ENCODE data around the gene SAPCD2. TPM values are rescaled to one million over a fixed set of nuclear protein-coding genes. Genes with fewer than 3 reads are reported as not detected.

SAPCD2 gene
- total and polyA plus RNA-seq, 2 of the 8 experiments (the other 6 are each of a cell fraction or from before 2014, with no cell fraction given): 12.7 to 32.1 TPM

DNA sequence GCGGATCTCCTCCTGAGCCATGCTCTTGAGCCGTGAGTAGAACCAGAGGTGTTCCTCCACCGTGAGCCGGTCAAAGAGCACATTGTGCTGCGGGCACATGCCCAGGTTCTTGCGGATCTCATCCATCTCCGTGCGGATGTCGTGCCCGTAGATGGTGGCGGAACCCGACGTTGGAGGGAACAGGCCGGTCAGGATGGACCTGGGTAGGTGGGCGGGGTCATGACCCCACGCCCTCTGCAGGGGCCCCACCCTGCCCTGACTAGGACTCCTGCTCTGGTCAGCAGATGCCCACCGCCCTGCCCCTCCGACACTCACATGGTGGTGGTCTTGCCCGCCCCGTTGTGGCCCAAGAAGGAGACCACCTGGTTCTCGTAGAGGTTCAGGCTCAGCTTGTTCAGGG, 54.4 kb downstream of the SAPCD2 start (continued):
- TF ChIP-seq, protein P1, sequence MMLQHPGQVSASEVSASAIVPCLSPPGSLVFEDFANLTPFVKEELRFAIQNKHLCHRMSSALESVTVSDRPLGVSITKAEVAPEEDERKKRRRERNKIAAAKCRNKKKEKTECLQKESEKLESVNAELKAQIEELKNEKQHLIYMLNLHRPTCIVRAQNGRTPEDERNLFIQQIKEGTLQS (IDR thresholded peaks at IDR 0.05; ENCODE audit: insufficient read depth, low read depth, low read length): no peak
- TF ChIP-seq CREB1 (IDR thresholded peaks at IDR 0.05): no peak
